Measurements from ENCODE around the gene FAM185A.
"Not testable (repeated sequence)": the region's sequence is repeated elsewhere in the genome, so short reads cannot be mapped to it uniquely, and the experiment has no call there.

The FAM185A gene

GRCh38 chr7:102748605-102749444 is at the start of gene FAM185A:
TSS of gene FAM185A (plus strand) at chr7:102748999. CDS start at chr7:102749208, 209 bp downstream.
- DNase-seq = peak; percentile 98 to 99

- DNase-seq = not testable (repeated sequence)
Measured at GRCh38 chr7:102713011-102713690, 35.6 kb upstream of the FAM185A start.

- not testable (repeated sequence) for DNase-seq
Measured at GRCh38 chr7:102713691-102714080, 35.1 kb upstream of the FAM185A start.

- DNase-seq = not testable (repeated sequence)
Measured at GRCh38 chr7:102714774-102715522, 33.9 kb upstream of the FAM185A start.

- not testable (repeated sequence) for DNase-seq
Measured at GRCh38 chr7:102715718-102716117, 33.1 kb upstream of the FAM185A start.

- DNase-seq = not testable (repeated sequence)
Measured at GRCh38 chr7:102718491-102718890, 30.3 kb upstream of the FAM185A start.

GRCh38 chr7:102726170-102726569 is 22.6 kb upstream of the FAM185A start:
- not testable (repeated sequence) for DNase-seq

- DNase-seq = not testable (repeated sequence)
Measured at GRCh38 chr7:102729670-102730069, 19.1 kb upstream of the FAM185A start.

- DNase-seq = not testable (repeated sequence)
Measured at GRCh38 chr7:102730431-102730830, 18.4 kb upstream of the FAM185A start.

GRCh38 chr7:102742002-102742771 is 6.6 kb upstream of the FAM185A start:
- not testable (repeated sequence) for DNase-seq

GRCh38 chr7:102743861-102744260 is 4.9 kb upstream of the FAM185A start:
- peak; percentile 74 to 78 for DNase-seq

- DNase-seq = not testable (repeated sequence)
Measured at GRCh38 chr7:102745494-102746288, 3.1 kb upstream of the FAM185A start.

GRCh38 chr7:102749445-102749786 is 617 bp downstream of the FAM185A start:
- not testable (repeated sequence) for DNase-seq

- DNase-seq = not testable (repeated sequence)
Measured at GRCh38 chr7:102758227-102758626, 9.4 kb downstream of the FAM185A start.

- not testable (repeated sequence) for DNase-seq
Measured at GRCh38 chr7:102759934-102760333, 11.1 kb downstream of the FAM185A start.

- DNase-seq = not testable (repeated sequence)
Measured at GRCh38 chr7:102761234-102761633, 12.4 kb downstream of the FAM185A start.

GRCh38 chr7:102763295-102763905 is 14.6 kb downstream of the FAM185A start:
- not testable (repeated sequence) for DNase-seq

GRCh38 chr7:102769657-102770192 is 20.9 kb downstream of the FAM185A start:
- not testable (repeated sequence) for DNase-seq

- DNase-seq = not testable (repeated sequence)
Measured at GRCh38 chr7:102770467-102770866, 21.7 kb downstream of the FAM185A start.

GRCh38 chr7:102776217-102776616 is 27.4 kb downstream of the FAM185A start:
- not testable (repeated sequence) for DNase-seq

GRCh38 chr7:102778663-102779062 is 29.9 kb downstream of the FAM185A start:
- not testable (repeated sequence) for DNase-seq

Measured in SHP77 (cell line).